GM10847 (cell line): ENCODE results near the gene F8.

Experiments used
- POLR2A ChIP-seq: IDR thresholded peaks from 2 replicates; pipeline ENCODE4 v1.6.1; 2011; ENCODE audit not compliant: insufficient read length; ENCODE audit errors: extremely low read depth

F8 gene

GRCh38 chrX:155022585-155022984 lies at the start of gene F8:
F8 (minus strand) TSS chrX:155022723; CDS start chrX:155022552, 171 bp downstream.
- no peak for TF ChIP-seq POLR2A

GRCh38 chrX:155071694-155072280 lies 49.3 kb upstream of the F8 start:
- TF ChIP-seq POLR2A = no peak

DNA sequence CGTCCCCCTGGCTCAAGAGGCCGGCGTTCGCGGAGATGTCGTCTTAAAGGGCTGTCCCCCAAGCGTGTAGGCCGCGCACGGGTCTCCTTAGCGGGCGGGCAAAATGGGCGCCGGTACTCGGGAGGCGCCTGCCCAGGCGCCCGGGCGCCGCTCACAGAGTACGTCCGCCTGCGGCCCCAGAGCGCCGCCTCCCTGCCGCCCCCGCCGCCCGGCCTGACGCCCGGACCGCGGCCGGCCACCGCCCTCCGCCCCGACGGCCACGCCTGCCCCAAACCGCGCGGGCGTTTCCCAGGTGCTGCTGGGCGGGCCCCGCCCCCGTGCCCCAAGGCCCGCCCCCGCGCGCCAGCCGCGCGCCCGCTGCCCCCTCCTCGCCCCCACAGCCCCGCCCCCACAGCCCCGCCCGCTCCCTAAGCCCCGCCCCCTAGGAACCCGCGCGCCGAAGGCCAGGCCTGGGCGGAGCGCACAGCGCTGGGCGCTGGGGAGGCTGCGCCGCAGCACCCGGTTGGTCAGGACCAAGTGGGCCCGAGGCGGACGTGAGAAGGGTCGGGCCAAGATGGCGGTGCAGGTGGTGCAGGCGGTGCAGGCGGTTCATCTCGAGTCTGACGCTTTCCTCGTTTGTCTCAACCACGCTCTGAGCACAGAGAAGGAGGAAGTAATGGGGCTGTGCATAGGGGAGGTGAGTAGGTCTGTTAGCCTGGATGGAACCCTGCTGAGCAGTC lies 48.6 kb upstream of the F8 start, which contains the start of the genes BRCC3, CMC4 and MTCP1:
BRCC3 (plus strand) TSS at position 534 of the 719 bp plus-strand sequence; CDS start at position 554, 20 bp downstream.
CMC4 (minus strand) TSS at position 162 of the 719 bp plus-strand sequence. CDS start 7,113 bp downstream, outside the sequence.
MTCP1 (minus strand) TSS at position 162 of the 719 bp plus-strand sequence. CDS start 5,126 bp downstream, outside the sequence.
- TF ChIP-seq POLR2A = peak; percentile 60

DNA sequence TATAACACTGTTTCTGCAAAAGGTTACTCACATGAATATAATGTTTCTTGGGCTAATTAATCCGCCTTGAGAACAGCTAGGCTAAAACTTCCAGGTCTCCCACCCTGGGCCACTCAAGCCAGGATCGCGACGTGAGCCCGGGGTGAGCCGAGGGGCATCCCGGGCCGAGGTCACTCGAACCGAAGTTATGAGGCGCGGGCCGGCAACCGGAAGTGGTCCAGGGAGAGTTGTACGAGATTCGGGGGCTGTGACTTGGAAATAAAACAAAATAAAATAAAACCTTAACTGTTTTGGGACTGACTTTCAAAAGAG lies 48.1 kb upstream of the F8 start:
- TF ChIP-seq POLR2A = no peak

DNA sequence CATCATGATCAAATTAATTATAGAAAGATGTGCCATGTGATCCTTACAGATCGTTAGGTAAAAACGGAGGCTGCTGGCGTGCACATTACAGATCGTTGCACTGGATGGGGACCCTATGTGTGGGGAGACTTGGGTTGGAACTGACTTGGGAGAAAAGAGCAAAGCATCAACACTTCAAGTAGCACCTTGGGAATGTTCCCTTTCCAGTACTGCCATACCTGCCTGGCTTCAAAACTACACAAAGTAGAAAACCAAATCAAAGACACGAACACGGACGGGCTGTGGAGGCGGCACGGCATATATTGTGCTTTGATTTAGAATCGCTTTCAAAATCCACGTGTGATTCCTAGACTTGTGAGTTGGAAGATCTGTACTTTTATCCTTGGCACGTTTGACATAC lies 47.5 kb upstream of the F8 start:
- TF ChIP-seq POLR2A = no peak

GRCh38 chrX:155069414-155069813 lies 46.9 kb upstream of the F8 start:
- no peak for TF ChIP-seq POLR2A

DNA sequence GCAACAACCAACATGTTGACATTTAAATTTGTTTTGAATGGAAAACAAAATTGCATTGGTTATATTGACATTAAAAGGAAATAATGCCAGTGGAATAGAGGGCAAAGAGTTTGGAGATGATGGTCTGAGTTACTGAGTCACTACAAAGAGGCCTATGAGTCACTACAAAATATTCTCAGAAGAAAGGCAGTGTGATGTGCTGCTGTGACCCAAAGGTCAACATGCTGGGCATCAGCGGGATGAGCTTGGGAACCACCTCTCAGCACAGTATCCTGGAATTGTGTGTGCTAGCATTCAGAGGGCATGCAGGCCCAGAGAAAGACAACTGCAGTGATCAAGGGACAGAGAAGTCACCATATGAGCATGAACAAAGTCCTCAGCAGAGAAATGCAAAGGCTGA lies 45.6 kb upstream of the F8 start:
- no peak for TF ChIP-seq POLR2A

- no peak for TF ChIP-seq POLR2A
These were observed 42.7 kb upstream of the F8 start for GRCh38 chrX:155065035-155065734.

DNA sequence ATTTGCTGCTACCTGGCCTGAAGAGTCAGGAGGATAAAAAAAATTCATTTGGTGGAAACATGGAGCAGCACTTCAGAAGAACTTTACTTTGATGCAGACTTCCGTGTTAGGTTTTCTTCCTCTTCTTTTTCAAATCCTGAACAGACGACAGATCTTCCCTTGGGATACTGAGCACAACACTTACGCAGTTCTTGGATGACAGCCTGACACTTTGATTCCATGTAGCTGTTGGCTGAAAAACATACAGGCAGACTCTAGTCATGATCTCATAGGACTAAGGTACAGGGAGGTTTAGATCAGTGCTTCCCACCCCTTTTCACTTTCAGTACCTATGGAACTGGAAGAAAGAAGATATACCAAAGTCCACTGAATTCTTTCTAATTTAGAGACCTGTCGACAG lies 39.2 kb upstream of the F8 start:
- TF ChIP-seq POLR2A = no peak

DNA sequence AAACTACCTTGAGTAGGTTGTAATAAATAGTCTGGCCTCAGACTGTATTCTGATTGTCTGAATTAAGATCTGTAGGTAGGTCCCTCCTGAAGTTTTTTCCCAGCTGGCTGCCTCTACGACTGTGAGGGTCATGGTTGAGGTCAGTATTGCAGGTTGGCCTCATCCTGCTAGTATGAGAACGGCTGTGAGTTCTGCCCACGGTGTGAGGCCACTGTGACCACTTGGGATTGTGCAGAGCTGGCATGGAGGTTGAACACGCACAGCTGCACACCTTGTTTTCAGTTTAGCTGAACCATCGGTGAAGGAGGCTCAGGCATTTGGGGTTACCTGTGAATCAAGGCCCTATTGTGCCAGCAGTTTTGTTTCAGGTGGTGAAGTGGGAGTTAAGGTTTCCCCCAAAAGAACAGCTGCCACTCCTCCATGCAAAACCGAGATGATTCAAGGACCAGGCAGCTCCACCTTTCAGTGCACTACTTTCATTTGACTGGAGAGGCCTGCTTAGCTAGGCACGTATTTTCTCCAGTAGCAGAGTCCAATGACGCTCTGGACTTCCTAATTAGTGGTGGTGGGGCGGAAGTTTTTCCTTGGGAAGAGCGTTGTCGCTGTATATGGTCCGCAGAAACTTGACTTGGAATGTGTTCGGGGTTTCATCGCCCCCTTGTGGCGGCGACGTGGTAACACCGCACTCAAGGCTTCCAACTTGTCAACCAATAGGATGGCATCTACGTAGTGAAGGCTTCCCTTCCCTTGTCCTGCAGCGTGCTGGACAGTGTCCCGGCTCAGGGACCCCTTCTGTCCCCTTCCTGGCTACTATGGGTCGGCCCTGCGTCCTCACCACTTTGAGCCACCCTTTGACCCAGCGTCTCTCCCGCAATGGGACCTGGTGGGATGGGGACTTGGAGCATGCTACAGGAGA lies 34.6 kb upstream of the F8 start:
- no peak for TF ChIP-seq POLR2A

DNA sequence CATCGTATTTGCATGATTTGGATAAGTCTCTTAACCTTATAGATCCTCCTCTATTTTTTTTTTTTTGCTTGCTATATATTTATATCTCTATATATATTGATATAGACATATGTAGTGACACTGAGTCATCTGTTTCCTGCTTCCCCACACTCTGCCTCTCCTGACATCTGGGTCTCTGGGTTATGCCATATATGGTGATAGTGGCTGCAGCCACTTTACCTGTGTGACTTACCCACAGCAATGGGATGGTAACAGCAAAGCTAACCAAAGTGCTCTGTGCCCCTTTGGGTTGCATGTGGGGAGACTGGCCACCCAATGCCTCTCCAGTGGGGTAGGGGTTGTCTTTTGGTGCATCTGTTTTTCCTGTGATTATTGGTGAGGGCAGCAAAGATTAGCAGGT lies 33.9 kb upstream of the F8 start:
- TF ChIP-seq POLR2A = no peak

DNA sequence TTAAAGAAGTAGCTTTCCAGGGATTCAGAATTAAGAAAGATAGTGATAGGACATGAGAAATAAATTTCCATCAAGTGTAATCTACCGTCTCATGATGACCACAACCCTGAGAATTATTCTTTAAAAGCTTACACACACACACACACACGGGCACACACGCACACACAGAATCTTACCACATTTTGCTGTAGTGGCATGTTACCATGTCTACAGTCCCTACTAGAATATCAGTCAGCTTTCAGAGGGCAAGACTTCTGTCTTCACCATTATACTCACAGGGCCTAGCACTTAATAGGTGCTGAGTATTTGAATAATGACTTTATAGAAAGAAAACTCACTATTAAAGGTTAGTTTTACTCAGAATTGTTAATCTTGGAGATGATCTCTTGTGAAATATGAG lies 33.0 kb upstream of the F8 start:
- TF ChIP-seq POLR2A = no peak

- TF ChIP-seq POLR2A = no peak
These were observed 31.7 kb upstream of the F8 start for GRCh38 chrX:155054255-155054654.

GRCh38 chrX:155053656-155054055 lies 31.1 kb upstream of the F8 start:
- TF ChIP-seq POLR2A = no peak
